ENCODE data around the gene GABPA. TPM values are rescaled to one million over a fixed set of nuclear protein-coding genes. Genes with fewer than 3 reads are reported as not detected.
A peak's percentile ranks its signal among the peaks of the same experiment; 100 is the strongest.
"Not testable (repeated sequence)": the region's sequence is repeated elsewhere in the genome, so short reads cannot be mapped to it uniquely, and the experiment has no call there.

Gene GABPA
- 19.0 and 23.8 TPM in 2 replicates for total RNA-seq (2014; rRNA removed; shearing (Covaris generic))

DNA sequence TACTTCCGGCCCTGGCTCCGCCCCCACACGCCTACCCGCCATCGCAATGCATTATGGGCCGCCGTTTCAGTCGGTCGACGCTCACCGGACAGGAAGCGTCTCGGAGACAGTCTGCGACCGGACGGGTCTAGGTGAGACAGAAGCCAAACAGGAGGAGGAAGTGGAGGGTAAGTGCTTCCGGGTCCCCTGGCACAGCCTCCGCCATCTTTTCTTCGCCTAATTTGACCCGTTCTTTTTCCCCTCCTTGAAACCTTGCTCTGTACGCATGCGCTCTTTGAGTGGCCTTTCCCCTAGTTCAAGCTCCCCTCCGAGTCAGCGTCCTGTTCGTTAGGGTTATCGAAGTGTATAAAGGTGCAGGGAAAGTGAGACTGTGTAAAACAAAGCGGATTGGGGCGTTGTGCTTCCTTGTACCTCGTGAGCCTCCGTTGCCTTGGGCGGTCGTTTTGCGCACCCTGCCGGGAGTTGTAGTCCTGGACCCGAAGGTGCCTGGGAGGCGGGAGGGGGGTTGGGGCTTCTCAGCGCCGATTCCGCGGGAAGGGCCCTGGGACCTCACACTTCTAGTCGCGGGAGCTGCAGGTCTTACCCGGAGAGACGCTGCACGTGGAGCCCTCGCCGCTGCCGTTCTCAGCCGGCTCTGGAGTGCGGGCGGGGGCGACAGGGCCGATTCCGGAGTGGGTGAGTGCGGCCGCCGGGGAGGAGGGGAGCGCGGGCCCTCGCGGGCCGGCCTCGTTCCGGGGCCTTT is at the start of gene GABPA, which contains the start of gene ATP5PF:
TSS of gene GABPA (plus strand) at position 69 of the 742 bp plus-strand sequence. CDS start 6,627 bp downstream, outside the sequence.
TSS of gene ATP5PF (minus strand) at position 1 of the 742 bp plus-strand sequence. CDS start 5,110 bp downstream, outside the sequence.
- peak; percentile 97 for DNase-seq (ENCODE audit: low read depth)

DNA sequence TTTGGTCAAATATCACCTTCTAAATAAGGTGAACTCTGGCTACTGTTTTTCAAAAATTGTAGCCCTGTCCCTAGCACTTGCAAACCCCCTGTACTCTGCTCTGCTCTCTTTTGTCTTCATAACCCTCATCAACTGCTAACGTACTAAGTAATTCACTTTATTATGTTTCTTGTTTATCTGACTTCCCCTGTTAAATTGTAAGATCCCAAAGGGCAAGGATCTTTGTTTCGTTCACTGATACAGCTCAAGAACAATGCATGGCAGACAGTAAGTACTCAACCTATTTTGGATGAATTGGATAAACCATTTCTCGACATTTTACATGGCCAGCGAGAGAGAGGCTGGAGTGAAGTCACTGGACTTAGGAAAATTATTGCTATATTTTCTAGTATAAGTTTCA is 47.0 kb upstream of the GABPA start:
- DNase-seq (ENCODE audit: low read depth), result no peak

DNA sequence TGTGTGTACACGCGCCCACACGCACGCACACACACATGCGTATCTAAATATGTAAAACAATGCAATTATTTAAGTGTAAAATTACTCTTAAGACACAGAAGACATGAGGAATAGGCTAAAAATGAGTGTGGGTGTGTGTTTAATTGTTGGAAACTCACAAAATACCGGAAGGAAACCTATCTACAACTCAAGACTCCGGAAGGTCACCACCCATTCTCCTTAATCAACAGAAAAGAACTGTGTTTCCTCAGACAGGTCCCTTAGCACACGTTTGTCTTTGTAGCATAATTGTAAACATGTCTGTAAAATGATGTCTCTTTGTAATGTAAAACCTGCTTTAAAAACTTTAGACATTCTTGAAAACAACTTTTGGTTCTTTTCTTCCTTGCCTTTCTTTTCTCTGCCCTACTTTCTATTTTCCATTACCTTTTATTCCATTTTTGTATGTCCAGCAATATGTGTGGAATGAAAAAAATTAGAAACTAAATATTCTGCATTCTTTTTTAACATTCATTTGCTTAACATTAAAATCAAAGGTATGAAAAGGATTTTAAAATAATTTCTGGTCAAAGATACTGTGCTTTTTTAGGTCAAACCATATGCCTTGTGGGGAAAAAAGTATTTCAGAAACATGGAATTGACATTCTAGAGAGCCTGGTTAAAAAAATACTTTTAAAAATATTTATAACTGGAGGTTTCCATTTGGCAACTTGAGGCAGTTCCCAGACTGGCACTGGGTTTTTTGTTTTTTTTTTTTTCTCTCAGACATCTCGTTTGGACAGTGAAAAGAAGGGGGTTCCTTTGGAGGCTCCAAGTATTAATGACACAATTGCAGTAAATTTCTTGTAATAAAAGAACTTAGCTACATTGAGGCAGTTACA is 46.3 kb upstream of the GABPA start:
- no peak for DNase-seq (ENCODE audit: low read depth)

DNA sequence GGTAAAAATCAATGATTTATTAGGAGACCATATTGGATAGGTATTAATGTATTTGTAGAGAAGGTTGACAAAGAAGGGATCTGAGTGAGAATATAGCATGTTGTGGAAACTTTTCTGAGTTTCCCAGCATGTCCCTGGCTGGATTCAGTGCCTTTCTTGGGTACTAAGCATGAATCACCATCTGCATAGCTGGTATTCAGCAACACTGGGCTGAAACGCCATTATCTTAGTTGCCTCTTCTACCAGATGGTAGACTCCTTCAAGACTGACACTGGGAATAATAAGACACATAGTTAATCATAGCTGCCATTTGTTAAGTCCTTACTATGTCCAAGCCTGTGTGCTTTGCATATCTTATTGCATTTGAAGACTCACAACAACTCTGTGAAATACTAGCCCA is 45.5 kb upstream of the GABPA start:
- DNase-seq (ENCODE audit: low read depth), result no peak

DNA sequence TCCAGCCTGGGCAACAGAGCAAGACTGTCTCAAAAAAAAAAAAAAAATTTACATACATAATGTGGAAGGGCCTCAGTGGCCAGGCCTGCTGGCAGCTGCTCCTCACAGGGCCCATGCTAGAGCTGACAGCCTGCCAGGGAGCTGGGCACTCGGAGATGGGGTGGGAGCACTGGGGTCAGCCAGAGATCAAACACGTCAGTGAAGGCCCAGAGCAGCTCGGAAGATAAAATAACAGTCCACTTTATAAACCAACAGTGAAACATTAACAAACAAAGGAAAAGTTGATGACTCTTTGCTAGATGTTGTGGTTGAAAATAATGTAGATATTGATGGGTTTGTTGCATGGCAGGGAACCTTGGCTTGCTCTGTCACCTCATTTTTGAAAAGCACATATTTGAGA is 42.8 kb upstream of the GABPA start:
- no peak for DNase-seq (ENCODE audit: low read depth)

DNA sequence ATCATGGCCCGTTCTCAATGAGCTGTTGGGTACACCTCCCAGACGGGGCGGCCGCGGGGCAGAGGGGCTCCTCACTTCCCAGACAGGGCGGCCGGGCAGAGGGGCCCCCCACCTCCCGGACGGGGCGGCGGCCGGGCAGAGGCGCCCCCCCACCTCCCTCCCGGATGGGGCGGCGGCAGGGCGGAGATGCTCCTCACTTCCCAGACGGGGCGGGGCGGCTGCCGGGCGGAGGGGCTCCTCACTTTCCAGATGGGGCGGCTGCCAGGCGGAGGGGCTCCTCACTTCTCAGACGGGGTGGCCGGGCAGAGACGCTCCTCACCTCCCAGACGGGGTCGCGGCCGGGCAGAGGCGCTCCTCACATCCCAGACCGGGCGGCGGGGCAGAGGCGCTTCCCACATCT is 39.3 kb upstream of the GABPA start:
- not testable (repeated sequence) for DNase-seq (ENCODE audit: low read depth)

DNA sequence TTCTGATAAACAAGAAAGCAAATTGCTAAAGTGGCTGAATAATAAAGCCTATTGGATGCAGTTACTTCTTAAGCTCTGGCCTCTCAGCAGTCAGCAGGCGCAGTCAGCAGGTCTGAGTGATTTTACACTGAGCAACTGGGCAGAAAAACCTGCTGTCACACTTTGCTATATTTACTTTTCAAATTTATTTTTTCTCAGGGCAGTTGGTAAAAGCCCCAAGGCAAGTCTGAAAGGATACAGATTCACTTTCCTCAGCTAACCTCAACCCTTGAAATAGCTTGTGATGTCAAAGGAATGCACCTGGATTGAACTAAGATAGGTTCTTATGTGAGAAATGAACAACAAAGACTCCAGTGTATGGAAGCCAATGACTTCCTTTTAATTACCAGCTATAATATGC is 34.0 kb upstream of the GABPA start:
- peak; percentile 6 for DNase-seq (ENCODE audit: low read depth)

DNA sequence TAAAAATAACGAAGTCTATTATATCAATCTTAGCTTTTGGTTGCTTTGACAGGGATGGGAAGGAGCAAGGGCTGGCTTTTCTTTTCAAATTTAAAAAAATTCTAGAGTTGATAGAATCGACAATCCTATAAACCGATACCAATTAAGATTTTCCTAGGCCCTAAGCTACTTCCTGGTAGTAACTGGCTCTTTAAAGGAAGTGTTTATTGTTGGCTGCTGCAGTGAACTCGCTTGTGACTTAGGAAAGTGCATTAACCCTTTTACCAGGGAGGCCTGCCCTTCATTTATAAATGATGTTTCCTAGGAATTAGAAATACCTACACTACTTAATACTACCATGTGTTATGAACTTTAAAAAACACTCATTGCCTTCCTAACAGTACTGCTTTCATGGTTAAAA is 33.2 kb upstream of the GABPA start:
- no peak for DNase-seq (ENCODE audit: low read depth)

DNA sequence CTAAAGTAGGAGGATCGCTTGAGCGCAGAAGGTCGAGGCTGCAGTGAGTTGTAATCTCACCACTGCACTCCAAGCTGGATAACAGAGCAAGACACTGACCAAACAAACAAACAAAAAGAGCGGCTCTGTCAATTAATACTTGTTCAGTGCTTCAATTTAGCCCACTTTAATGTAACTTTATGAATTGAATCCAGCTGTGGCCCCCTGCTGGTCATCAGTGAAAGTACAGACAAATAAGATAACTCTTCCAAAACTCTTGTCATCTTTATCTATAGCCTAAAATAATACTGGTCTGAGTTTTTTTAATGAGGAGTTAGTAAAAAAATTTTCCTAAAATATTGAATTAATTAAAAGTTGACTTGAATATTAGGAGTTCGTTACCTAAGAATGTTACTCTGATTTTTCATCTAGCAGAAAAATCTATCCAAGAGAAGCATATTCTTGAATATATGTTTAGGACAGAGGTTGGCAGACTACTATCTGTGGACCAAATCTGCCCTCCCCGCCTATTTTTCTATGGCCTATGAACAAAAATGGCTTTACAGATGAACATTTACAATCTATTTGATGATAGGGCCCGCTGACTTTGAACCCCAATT is 26.2 kb upstream of the GABPA start:
- peak; percentile 43 for DNase-seq (ENCODE audit: low read depth)

DNA sequence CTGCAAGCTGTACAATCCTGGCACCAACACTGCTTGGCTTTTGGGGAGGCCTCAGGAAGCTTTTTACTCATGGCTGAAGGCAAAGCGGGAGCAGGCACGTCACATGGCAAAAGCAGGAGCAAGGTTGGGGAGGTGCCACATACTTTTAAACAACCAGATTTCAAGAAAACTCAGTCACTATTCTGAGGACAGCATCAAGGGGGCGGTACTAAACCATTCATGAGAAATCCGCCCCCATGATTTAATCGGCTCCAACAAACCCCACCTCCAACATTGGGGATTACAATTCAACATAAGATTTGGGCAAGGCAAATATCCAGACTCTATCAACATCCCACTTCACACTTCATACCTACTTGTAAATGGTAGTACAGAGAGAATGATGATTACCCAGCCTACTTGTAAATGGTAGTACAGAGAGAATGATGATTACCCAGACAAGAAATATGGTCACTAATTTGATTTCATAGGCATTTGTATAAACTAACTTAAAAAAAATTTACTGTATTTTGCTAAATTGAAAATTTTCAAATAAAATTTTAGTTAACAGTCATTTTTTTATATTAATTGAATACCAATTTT is 25.0 kb upstream of the GABPA start:
- no peak for DNase-seq (ENCODE audit: low read depth)

DNA sequence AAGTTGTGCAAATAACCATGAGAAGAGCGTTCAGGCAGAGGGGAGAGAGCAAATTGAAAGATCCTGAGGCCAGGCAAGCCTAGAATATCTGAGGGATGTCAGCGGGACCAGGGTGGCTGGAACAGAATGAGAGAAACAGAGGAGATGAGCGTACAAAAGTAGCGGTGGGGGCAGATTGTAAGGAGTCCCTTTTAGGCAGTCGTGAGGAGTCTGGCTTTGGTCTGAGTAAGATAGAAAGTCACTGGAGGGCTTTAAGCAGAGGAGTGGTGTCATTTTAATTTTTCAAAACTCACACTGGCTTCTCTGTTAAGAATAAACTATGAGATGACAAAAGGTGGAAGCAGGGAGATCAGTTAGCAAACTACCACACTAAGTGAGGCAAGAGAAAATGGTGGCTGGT is 24.2 kb upstream of the GABPA start:
- no peak for DNase-seq (ENCODE audit: low read depth)

DNA sequence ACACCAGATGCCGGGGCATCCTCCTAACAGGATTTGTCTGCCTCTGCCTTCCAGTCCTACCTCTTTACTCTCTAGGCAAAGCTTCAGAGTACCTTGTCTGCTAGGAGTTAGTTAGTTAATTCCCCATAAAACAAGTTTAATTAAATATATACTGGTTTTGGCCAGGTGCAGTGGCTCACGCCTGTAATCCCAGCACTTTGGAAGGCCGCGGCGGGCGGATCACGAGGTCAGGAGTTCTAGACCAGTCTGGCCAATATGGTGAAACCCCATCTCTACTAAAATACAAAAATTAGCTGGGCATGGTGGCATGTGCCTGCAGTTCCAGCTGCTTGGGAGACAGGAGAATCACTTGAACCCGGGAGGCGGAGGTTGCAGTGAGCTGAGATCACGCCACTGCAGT is 20.7 kb upstream of the GABPA start:
- not testable (repeated sequence) for DNase-seq (ENCODE audit: low read depth)

DNA sequence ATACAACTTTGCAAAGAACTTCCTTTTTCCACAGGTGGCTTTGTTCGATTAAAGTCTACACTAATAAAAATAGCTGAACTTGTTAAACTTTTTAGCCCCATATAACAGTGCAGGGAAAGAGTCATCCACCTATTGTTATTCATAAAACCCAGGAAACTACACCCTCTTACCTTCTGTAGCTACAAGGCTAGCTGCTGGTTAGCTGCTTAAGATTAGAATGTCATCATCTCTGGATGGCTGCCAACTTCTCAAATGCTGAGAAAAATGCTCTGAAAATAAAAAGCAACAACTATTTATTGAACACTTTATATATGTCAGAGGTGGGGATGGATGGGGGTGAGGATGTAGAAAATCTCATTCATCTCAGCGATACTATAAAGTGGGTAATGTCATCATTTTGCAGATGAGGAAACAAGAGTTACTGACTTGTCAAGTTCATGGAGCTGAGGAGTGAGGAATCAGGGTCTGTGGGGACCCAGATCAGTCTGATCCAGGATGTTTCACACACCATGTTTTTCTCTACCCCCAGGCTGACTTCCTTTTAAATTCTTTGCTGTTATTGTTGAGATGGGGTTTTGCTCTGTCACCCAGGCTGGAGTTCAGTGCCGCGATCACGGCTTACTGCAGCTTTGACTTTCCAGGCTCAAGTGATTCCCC is 17.2 kb upstream of the GABPA start:
- no peak for DNase-seq (ENCODE audit: low read depth)

DNA sequence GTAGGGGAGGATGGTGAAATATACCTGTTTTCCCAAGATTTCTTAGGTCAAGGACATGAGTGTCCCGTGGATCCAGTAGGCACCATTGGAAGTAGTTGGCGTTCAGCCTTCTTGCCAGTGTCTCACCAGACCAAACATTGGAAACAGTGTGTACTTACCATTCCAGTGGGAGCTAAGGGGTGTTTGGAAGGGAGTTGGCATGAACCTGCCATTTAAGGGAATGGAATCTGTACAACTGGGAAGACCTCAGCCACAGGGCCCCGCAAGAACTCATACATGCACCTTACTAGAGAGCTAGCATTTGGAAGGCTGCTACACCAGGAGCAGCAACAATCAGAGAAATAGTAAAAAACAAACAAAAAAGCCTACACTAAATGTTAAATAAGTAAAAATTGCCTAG is 12.8 kb upstream of the GABPA start:
- DNase-seq (ENCODE audit: low read depth), result no peak

DNA sequence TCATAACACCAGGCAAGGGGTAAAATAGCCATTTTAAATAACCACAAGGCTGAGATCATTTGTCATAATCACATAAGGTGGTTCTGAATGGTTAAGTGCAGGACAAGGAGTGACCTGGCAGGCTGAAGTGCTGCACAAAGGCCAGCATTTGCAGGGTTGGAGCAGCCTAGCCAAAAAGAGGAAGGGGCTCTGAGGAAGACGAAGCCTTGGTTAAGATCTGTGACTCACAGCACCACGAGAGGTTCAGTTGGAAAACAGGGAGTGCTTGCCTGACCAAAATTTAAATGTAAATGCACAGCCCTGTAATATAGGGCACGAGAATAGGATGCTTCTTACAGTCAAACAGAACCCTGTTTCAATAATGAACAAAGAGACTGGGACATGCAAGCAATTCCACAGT is 12.1 kb upstream of the GABPA start:
- DNase-seq (ENCODE audit: low read depth), result no peak

DNA sequence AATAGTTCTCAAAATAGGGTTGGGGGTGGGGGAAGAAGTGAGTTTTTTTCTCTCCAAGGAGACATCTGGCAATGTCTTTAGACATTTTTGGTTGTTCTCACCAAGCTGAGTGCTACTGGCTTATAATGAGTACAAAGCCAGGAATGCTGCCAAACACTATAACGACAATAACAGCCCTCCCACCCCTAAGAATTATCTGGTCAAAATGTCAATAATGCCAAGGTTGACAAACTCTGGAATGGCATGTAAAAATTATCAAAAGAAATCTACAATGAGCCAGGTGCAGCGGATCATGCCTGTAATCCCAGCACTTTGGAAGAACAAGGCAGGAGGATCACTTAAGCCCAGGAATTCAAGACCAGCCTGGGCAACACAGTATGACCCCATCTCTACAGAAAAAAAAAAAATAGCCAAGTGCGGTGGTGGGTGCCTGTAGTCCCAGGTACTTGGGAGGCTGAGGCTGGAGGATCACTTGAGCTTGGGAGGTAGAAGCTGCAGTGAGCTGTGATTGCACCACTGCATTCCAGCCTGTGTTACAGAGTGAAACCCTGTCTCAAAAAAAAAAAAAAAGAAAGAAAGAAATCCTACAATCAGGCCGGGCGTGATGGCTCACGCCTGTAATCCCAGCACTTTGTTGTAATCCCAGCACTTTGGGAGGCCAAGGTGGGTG is 2.5 kb upstream of the GABPA start:
- no peak for DNase-seq (ENCODE audit: low read depth)

DNA sequence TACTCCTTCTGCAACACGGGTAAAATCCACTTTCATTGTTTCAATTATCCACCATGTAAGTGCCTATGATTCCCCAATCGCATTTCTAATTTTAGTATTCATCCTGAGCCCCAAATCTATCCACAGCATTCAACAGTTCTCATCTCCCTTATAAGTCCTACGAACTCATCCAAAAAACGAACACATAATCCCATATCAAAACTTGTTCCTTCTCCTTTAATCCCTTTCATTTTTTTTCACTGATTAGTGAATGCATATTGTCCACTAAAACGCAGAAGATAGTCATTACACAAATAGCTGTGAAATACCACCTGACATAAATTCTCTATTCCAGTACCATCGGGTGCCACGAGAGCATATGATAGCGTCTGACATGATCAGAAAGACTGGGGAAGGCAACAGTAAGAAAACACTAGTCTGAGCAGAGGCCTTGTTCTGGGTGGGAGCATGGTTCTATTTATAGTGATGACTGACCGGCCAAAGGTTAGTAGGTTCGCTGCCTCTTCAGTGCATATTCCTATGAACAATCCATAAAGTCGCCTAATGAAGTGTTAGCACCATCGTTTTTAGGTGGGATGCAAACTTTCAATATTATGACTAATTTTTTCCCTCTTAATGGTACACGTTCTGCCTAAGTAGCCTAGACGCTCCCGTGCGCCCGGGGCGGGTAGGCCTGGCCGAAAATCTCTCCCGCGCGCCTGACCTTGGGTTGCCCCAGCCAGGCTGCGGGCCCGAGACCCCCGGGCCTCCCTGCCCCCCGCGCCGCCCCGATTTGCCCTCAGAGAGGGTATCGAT is 716 bp upstream of the GABPA start:
- peak; percentile 24 for DNase-seq (ENCODE audit: low read depth)

DNA sequence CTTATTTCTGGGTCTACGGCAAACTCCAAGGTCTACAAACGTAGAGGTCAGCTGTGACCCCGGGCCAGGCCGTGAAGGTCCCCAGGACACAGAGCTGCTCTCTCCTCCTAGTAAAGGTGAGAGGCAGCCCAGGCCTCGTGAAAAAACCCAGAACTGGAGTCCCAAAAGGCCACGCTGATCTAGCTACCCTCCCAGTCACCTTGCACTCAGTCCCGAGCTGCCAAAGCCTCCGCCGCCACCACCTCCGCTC is 193 bp upstream of the GABPA start:
- no peak for DNase-seq (ENCODE audit: low read depth)

DNA sequence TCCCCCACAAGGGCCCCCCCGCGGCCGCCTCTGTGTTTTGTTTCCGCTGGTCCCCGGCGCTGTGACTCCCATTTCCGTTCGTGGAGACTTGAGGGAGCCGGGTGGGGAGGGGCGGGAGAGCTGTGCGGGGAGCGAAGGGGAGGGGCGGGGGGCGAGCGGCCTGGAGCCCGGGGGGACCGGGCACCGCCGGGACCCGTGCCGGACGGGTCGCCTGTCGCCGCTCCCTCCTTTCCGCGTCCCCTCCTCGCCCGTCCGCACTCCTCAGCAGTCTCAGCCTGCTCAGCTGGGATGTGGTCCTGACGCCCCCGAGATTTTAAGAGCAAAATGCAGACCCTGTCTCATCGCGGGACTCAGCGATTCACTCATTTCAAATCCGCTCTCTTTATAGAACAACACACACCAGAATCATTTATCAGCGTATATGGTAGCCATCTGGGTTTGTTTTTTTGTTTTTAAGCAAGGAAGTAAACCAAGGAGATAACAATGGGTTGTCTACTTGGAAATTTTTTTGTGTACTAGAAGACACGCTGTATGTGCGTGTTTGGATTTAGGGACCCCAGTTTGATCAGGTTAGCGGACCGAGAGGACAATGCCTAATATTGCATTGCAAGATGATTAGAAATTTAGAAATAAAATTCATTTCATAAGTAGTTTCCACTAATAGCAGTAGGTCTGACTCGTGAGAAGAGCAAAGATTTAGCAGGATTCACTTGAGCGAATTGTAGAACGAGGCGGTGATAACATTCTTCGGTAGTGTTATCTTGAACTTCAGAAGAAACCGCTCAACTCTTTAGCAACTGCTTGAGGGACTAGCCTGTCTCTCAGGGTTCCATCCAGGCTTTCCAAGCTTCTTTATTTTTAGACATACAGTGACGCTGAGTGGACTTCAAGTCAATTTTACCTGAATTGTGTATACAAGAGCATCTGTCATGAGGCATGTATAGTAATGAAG is 1.1 kb downstream of the GABPA start:
- peak; percentile 83 for DNase-seq (ENCODE audit: low read depth)

Data from RPMI7951 (cell line).